K562 (cell line): ENCODE results near the gene MIB2. TPM values are rescaled to one million over a fixed set of nuclear protein-coding genes. Genes with fewer than 3 reads are reported as not detected.

Experiments
- CREB1 ChIP-seq, 2 experiments: sonication (generic) in 1 of 2; formaldehyde crosslinking in 1 of 2; IDR thresholded peaks; 2 replicates each; pipeline versions ENCODE4 v1.6.1 to v1.8.0; 2012 to 2022; ENCODE audit warnings: inconsistent platforms in 1 of 2, mild to moderate bottlenecking in 1 of 2, missing genetic modification reagents in 1 of 2, moderate library complexity in 1 of 2
- DLX4 ChIP-seq: fragments of 250-450 bp; sonication (Bioruptor Pico); IDR thresholded peaks from 2 replicates; pipeline ENCODE4 v1.6.1; 2021; ENCODE audit warnings: mild to moderate bottlenecking
- ETV5 ChIP-seq: sonication (generic); formaldehyde crosslinking; IDR thresholded peaks from 2 replicates; pipeline ENCODE4 v1.4.0; 2020; ENCODE audit warnings: low read depth, mild to moderate bottlenecking, missing genetic modification reagents
- POLR2G ChIP-seq: fragments of 200-400 bp; formaldehyde crosslinking; IDR thresholded peaks from 2 replicates; pipeline ENCODE4 v1.6.1; 2017; ENCODE audit warnings: low read depth, mild to moderate bottlenecking, antibody characterized with exemption, low read length, moderate library complexity
- RBFOX2 ChIP-seq: fragments of 200-400 bp; formaldehyde crosslinking; IDR thresholded peaks from 2 replicates; pipeline ENCODE4 v1.6.1; 2017; ENCODE audit warnings: low read depth, mild to moderate bottlenecking, low read length, moderate library complexity
- RHOXF2B ChIP-seq: fragments of 250-450 bp; sonication (Bioruptor Pico); conservative IDR thresholded peaks from 2 replicates; pipeline ENCODE4 v1.5.1; 2021
- SMAD2 ChIP-seq: fragments of 150-350 bp; IDR thresholded peaks from 2 replicates; pipeline ENCODE4 v1.6.1; 2014; ENCODE audit warnings: low read depth, mild to moderate bottlenecking, low read length
- STAG1 ChIP-seq: sonication (generic); formaldehyde crosslinking; IDR thresholded peaks from 2 replicates; pipeline ENCODE4 v1.5.0; 2020; ENCODE audit warnings: missing genetic modification reagents, borderline replicate concordance
- STAT5B ChIP-seq: fragments of 250-450 bp; sonication (Bioruptor Pico); IDR thresholded peaks from 2 replicates; pipeline ENCODE4 v1.8.0; 2021; ENCODE audit warnings: mild to moderate bottlenecking, inconsistent platforms
- ZBTB11 ChIP-seq, 3 experiments: fragments of 200-800 bp in 1 of 3; fragments of 250-450 bp in 1 of 3; fragments of 450-650 bp in 1 of 3; sonication (Bioruptor Pico) in 1 of 3; sonication (Bioruptor generic) in 1 of 3; formaldehyde crosslinking in 1 of 3; IDR thresholded peaks; 2 replicates each; pipeline versions ENCODE4 v1.6.1 to v1.8.0; 2016 to 2022; ENCODE audit warnings: mild to moderate bottlenecking in 2 of 3, missing genetic modification characterization in 2 of 3, missing compliant biosample characterization in 1 of 3, moderate library complexity in 1 of 3
- ZFP91 ChIP-seq: sonication (generic); formaldehyde crosslinking; IDR thresholded peaks from 2 replicates; pipeline ENCODE4 v1.8.0; 2022; ENCODE audit warnings: mild to moderate bottlenecking, missing genetic modification reagents
- ZNF232 ChIP-seq: sonication (generic); formaldehyde crosslinking; IDR thresholded peaks from 2 replicates; pipeline ENCODE4 v1.8.0; 2022; ENCODE audit warnings: mild to moderate bottlenecking, missing genetic modification reagents
- ZNF717 ChIP-seq: fragments of 250-450 bp; sonication (Bioruptor Pico); IDR thresholded peaks from 2 replicates; pipeline ENCODE4 v1.5.0; 2021
- polyA plus RNA-seq, 8 experiments: library from polyadenylated mRNA; depleted of rRNA in 4 of 8; stranded (reverse) in 5 of 8; unstranded in 3 of 8; fragments of >200 nt; fragmentation: Nextera tagmentation in 2 of 8; fragmentation: Illumina TruSeq in 1 of 8; extraction: Ambion mirVana in 2 of 8; extraction: Trizol in 1 of 8; gene quantifications; 2 replicates each; pipeline versions ENCODE4 v1.2.1 to v1.2.3, GENCODE V29; 2011 to 2014; ENCODE audit warnings: inconsistent platforms in 1 of 8, missing spikeins in 1 of 8
- total RNA-seq, 7 experiments: library from RNA; depleted of rRNA in 6 of 7; stranded (reverse); fragments of >200 nt in 6 of 7; fragmentation: Illumina TruSeq in 2 of 7; extraction: Trizol in 2 of 7; gene quantifications; 2 replicates each; pipeline versions ENCODE4 v1.2.1 to v1.2.3, GENCODE V29; 2011 to 2021; ENCODE audit warnings: low replicate concordance in 1 of 7

Gene MIB2
- total and polyA plus RNA-seq, 9 of the 15 experiments (the other 6 are each of a cell fraction or from before 2014, with no cell fraction given): 0.04 to 17.0 (median 4.9) TPM; not detected in 1

GRCh38 chr1:1598051-1598719 is 17.1 kb upstream of the MIB2 start (continued):
- TF ChIP-seq CREB1 (IDR thresholded peaks at IDR 0.05): no peak
- 0 out of 2 replicates have a peak, but pooled peaks have one; percentile 5 for TF ChIP-seq CREB1 (CRISPR knock-in tag; IDR thresholded peaks at IDR 0.05)
- no peak for TF ChIP-seq SMAD2
- TF ChIP-seq ZBTB11 (CRISPR knock-in tag; IDR thresholded peaks at IDR 0.05): no peak
- no peak for TF ChIP-seq STAT5B (CRISPR knock-in tag)
- TF ChIP-seq ETV5: no peak
- no peak for TF ChIP-seq STAG1 (CRISPR knock-in tag)
- 0 out of 2 replicates have a peak, but pooled peaks have one; percentile 40 for TF ChIP-seq ZNF232
- TF ChIP-seq RBFOX2: peak; percentile 29; the same call in 1 of the 2 replicates
- TF ChIP-seq ZFP91 (CRISPR knock-in tag): 0 out of 2 replicates have a peak, but pooled peaks have one; percentile 20
- no peak for TF ChIP-seq ZNF717
- no peak for TF ChIP-seq DLX4 (CRISPR knock-in tag)
- no peak for TF ChIP-seq RHOXF2B
- 0 out of 2 replicates have a peak, but pooled peaks have one; percentile 9 for TF ChIP-seq POLR2G
- TF ChIP-seq, all 486 proteins: peak for 6
